NCI-H524 treated with DMSO at 0.1 percent for 48 hours (cell line): ENCODE results near the gene SPSB1.

Source experiments
- DNase-seq: peaks from one replicate; lab custom pipeline; 2025; lab: John Stamatoyannopoulos, UW

SPSB1 gene

GRCh38 chr1:9292361-9293240, at the start of gene SPSB1:
SPSB1 (plus strand) TSS chr1:9292894; CDS start chr1:9355892, 62,998 bp downstream.
- DNase-seq, result no peak

GRCh38 chr1:9243066-9243739, 49.5 kb upstream of the SPSB1 start:
- no peak for DNase-seq

GRCh38 chr1:9244501-9245229, 48.0 kb upstream of the SPSB1 start:
- no peak for DNase-seq

- DNase-seq, result no peak
Measured at GRCh38 chr1:9245230-9245619, 47.5 kb upstream of the SPSB1 start.

GRCh38 chr1:9245661-9246060, 47.0 kb upstream of the SPSB1 start:
- no peak for DNase-seq

- no peak for DNase-seq
Measured at GRCh38 chr1:9246215-9246614, 46.5 kb upstream of the SPSB1 start.

- DNase-seq, result no peak
Measured at GRCh38 chr1:9246841-9247785, 45.6 kb upstream of the SPSB1 start.

- no peak for DNase-seq
Measured at GRCh38 chr1:9247894-9248293, 44.8 kb upstream of the SPSB1 start.

GRCh38 chr1:9248341-9249262, 44.1 kb upstream of the SPSB1 start:
- no peak for DNase-seq

GRCh38 chr1:9249263-9249533, 43.5 kb upstream of the SPSB1 start:
- DNase-seq, result no peak

GRCh38 chr1:9249534-9250410, 42.9 kb upstream of the SPSB1 start:
- peak; percentile 36 for DNase-seq

GRCh38 chr1:9250411-9251381, 42.0 kb upstream of the SPSB1 start:
- no peak for DNase-seq

GRCh38 chr1:9251501-9251900, 41.2 kb upstream of the SPSB1 start:
- DNase-seq, result peak; percentile 14

- no peak for DNase-seq
Measured at GRCh38 chr1:9253004-9253403, 39.7 kb upstream of the SPSB1 start.

- no peak for DNase-seq
Measured at GRCh38 chr1:9253453-9254105, 39.1 kb upstream of the SPSB1 start.

GRCh38 chr1:9256332-9256731, 36.4 kb upstream of the SPSB1 start:
- DNase-seq, result no peak

GRCh38 chr1:9257851-9258250, 34.8 kb upstream of the SPSB1 start:
- DNase-seq, result no peak

- DNase-seq, result no peak
Measured at GRCh38 chr1:9258629-9259028, 34.1 kb upstream of the SPSB1 start.
